GM23338 (cell line): Measurements from ENCODE around the gene MYLK4. TPM values are rescaled to one million over a fixed set of nuclear protein-coding genes. Genes with fewer than 3 reads are reported as not detected.

Source experiments
- ATAC-seq: fragments of 200-7000 bp; cut with Tn5 transposase; 3 replicates; pipeline ENCODE4 v1.9.1; 2020
- DNase-seq: peaks from one replicate; pipeline ENCODE4 v3.0.0-alpha.2; 2015; ENCODE audit warnings: low spot score
- H2AFZ ChIP-seq: fragments of 200-600 bp; sonication (generic); 2 replicates; pipeline ENCODE4 v1.8.0; 2016; ENCODE audit warnings: antibody characterized with exemption, mild to moderate bottlenecking, moderate library complexity
- H3F3A ChIP-seq: fragments of 200-600 bp; sonication (generic); replicated peaks from 2 replicates; pipeline ENCODE4 v1.8.0; 2017; ENCODE audit warnings: antibody characterized with exemption, mixed run types, low read depth
- H3K27ac ChIP-seq: fragments of 200-600 bp; sonication (generic); 2 replicates; pipeline ENCODE4 v1.6.1; 2016; ENCODE audit warnings: low read depth
- H3K27me3 ChIP-seq: fragments of 200-600 bp; sonication (generic); 2 replicates; pipeline ENCODE4 v1.8.0; 2016; ENCODE audit warnings: mild to moderate bottlenecking, mixed run types, moderate library complexity; ENCODE audit not compliant: insufficient read depth
- H3K36me3 ChIP-seq: fragments of 200-600 bp; sonication (generic); 2 replicates; pipeline ENCODE4 v1.8.0; 2016; ENCODE audit warnings: mild to moderate bottlenecking; ENCODE audit not compliant: insufficient read depth
- H3K4me1 ChIP-seq: fragments of 200-600 bp; sonication (generic); 2 replicates; pipeline ENCODE4 v1.8.0; 2016; ENCODE audit warnings: mild to moderate bottlenecking, moderate library complexity; ENCODE audit not compliant: insufficient read depth
- H3K4me2 ChIP-seq: fragments of 200-600 bp; sonication (generic); 2 replicates; pipeline ENCODE4 v1.7.1; 2017; ENCODE audit warnings: mixed run types
- H3K4me3 ChIP-seq: fragments of 200-600 bp; sonication (generic); 2 replicates; pipeline ENCODE4 v1.6.1; 2016; ENCODE audit warnings: mixed run types
- H3K79me2 ChIP-seq: fragments of 200-600 bp; sonication (generic); replicated peaks from 2 replicates; pipeline ENCODE4 v1.8.0; 2017; ENCODE audit warnings: mild to moderate bottlenecking; ENCODE audit not compliant: insufficient read depth
- H3K9me2 ChIP-seq: fragments of 200-600 bp; sonication (generic); 2 replicates; pipeline ENCODE4 v1.8.0; 2017; ENCODE audit not compliant: insufficient read depth
- H4K20me1 ChIP-seq: fragments of 200-600 bp; sonication (generic); replicated peaks from 2 replicates; pipeline ENCODE4 v1.8.0; 2017; ENCODE audit warnings: mild to moderate bottlenecking; ENCODE audit not compliant: insufficient read depth
- H3K27ac Mint-ChIP-seq: 2 replicates; pipeline ENCODE4 v1.8.0; 2020; ENCODE audit warnings: inconsistent platforms, mild to moderate bottlenecking, moderate library complexity, mixed read lengths
- H3K27me3 Mint-ChIP-seq: 3 replicates; pipeline ENCODE4 v1.8.0; 2022; ENCODE audit warnings: low read depth, mild to moderate bottlenecking, moderate library complexity, mixed read lengths, inconsistent platforms; ENCODE audit not compliant: insufficient read depth, poor library complexity
- H3K36me3 Mint-ChIP-seq: 3 replicates; pipeline ENCODE4 v1.8.0; 2021; ENCODE audit warnings: low read depth, mild to moderate bottlenecking, inconsistent platforms, moderate library complexity, mixed read lengths
- H3K4me1 Mint-ChIP-seq: 3 replicates; pipeline ENCODE4 v1.8.0; 2020; ENCODE audit warnings: mild to moderate bottlenecking, inconsistent platforms, mixed read lengths
- H3K4me3 Mint-ChIP-seq: 3 replicates; pipeline ENCODE4 v1.8.0; 2021; ENCODE audit warnings: moderate library complexity, mild to moderate bottlenecking, inconsistent platforms, mixed read lengths
- H3K9me3 Mint-ChIP-seq: 3 replicates; pipeline ENCODE4 v1.8.0; 2020; ENCODE audit warnings: moderate library complexity, mild to moderate bottlenecking, inconsistent platforms, mixed read lengths
- CREB1 ChIP-seq: fragments of 250-450 bp; sonication (Bioruptor Pico); IDR thresholded peaks from 2 replicates; pipeline ENCODE4 v1.5.0; 2020; ENCODE audit warnings: low read depth, mild to moderate bottlenecking, moderate library complexity
- CTCF ChIP-seq, 2 experiments: fragments of 200-600 bp in 1 of 2; sonication (generic) in 1 of 2; conservative IDR thresholded peaks; 2 replicates each; pipeline versions ENCODE4 v1.5.1 to v1.6.1; 2016 to 2017; ENCODE audit warnings: antibody characterized with exemption in 2 of 2, low read depth in 2 of 2, mild to moderate bottlenecking in 2 of 2, moderate library complexity in 1 of 2
- ETS1 ChIP-seq: IDR thresholded peaks from 2 replicates; pipeline ENCODE4 v1.6.1; 2016; ENCODE audit warnings: antibody characterized with exemption
- EZH2 ChIP-seq: fragments of 200-600 bp; sonication (generic); IDR thresholded peaks from one replicate; pipeline ENCODE4 v1.8.0; 2017; ENCODE audit warnings: antibody characterized with exemption, mild to moderate bottlenecking, low read depth; ENCODE audit not compliant: unreplicated experiment
- EZH2phosphoT487 ChIP-seq: fragments of 200-600 bp; sonication (generic); IDR thresholded peaks from one replicate; pipeline ENCODE4 v1.8.1; 2018; ENCODE audit warnings: antibody characterized with exemption; ENCODE audit not compliant: unreplicated experiment
- JUNB ChIP-seq: IDR thresholded peaks from one replicate; pipeline ENCODE4 v1.6.1; 2016; ENCODE audit warnings: antibody characterized with exemption; ENCODE audit not compliant: unreplicated experiment
- NANOG ChIP-seq: IDR thresholded peaks from 2 replicates; pipeline ENCODE4 v1.6.1; 2016; ENCODE audit warnings: antibody characterized with exemption, borderline replicate concordance
- STAT1 ChIP-seq: IDR thresholded peaks from one replicate; pipeline ENCODE4 v1.6.1; 2016; ENCODE audit warnings: antibody characterized with exemption; ENCODE audit not compliant: unreplicated experiment
- ZNF114 ChIP-seq: fragments of 250-450 bp; sonication (Bioruptor Pico); IDR thresholded peaks from 2 replicates; pipeline ENCODE4 v1.5.0; 2020; ENCODE audit warnings: mild to moderate bottlenecking, moderate library complexity
- ZNF331 ChIP-seq: fragments of 250-450 bp; sonication (Bioruptor Pico); IDR thresholded peaks from 2 replicates; pipeline ENCODE4 v1.5.0; 2020; ENCODE audit warnings: low read depth, mild to moderate bottlenecking, moderate library complexity
- ZNF462 ChIP-seq: fragments of 250-450 bp; sonication (Bioruptor Pico); IDR thresholded peaks from 2 replicates; pipeline ENCODE4 v1.5.0; 2020; ENCODE audit warnings: mild to moderate bottlenecking, moderate library complexity
- polyA plus RNA-seq: library from polyadenylated mRNA; unstranded; fragments of >200 nt; fragmentation: Nextera tagmentation; extraction: Ambion mirVana; gene quantifications from 2 replicates; pipeline ENCODE4 v1.2.1, GENCODE V29; 2016
- total RNA-seq: library from RNA; depleted of rRNA; stranded (reverse); fragments of >200 nt; shearing (Covaris generic); gene quantifications from 2 replicates; pipeline ENCODE4 v1.2.3, GENCODE V29; 2014

Gene MYLK4
- total and polyA plus RNA-seq, 2 experiments from 2014 or later = 0.03 to 0.17 TPM

- H3K27me3 ChIP-seq = no peaks in the 10 kb centered on the region
- H3K79me2 ChIP-seq = no peaks in the 10 kb centered on the region
- no peaks in the 10 kb centered on the region for H3K9me3 Mint-ChIP-seq
- H3F3A ChIP-seq = no peaks in the 10 kb centered on the region
- ATAC-seq (no peak), DNase-seq (no peak)
- no peak overlapping the region for H3K4me3 ChIP-seq
- no peaks in the 10 kb centered on the region for H4K20me1 ChIP-seq
- H3K27ac ChIP-seq = no peak overlapping the region
- peaks cover 1% of the 10 kb centered on the region for H3K27me3 Mint-ChIP-seq
- H2AFZ ChIP-seq = no peak overlapping the region
- peaks cover 5% of the 10 kb centered on the region for H3K4me1 ChIP-seq
- TF ChIP-seq ZNF462 (CRISPR knock-in tag) = no peak
- no peak for TF ChIP-seq JUNB
- TF ChIP-seq NANOG = no peak
- TF ChIP-seq STAT1 = no peak
- TF ChIP-seq ZNF331 (CRISPR knock-in tag) = no peak
- TF ChIP-seq ZNF114 (CRISPR knock-in tag) = no peak
- no peak for TF ChIP-seq EZH2phosphoT487
- no peak for TF ChIP-seq EZH2
- TF ChIP-seq CTCF (conservative IDR thresholded peaks at IDR 0.05; ENCODE audit: low read depth in 2 of 2) = no peak
- no peak for TF ChIP-seq ETS1
- no peak for TF ChIP-seq CREB1
- no peaks in the 10 kb centered on the region for H3K36me3 ChIP-seq
- H3K4me1 Mint-ChIP-seq = peaks cover 26% of the 10 kb centered on the region
- no peak overlapping the region for H3K27ac Mint-ChIP-seq
- H3K4me3 Mint-ChIP-seq = no peak overlapping the region
- no peaks in the 10 kb centered on the region for H3K36me3 Mint-ChIP-seq
- H3K4me2 ChIP-seq = no peak overlapping the region
- no peaks in the 10 kb centered on the region; the same call in 1 of the 2 replicates for H3K9me2 ChIP-seq
Measured at GRCh38 chr6:2740581-2740980, 10.1 kb downstream of the MYLK4 start.
